Cardiac muscle cell (in vitro differentiated cells and primary cell): ENCODE results near the gene ALG12. TPM values are rescaled to one million over a fixed set of nuclear protein-coding genes. Genes with fewer than 3 reads are reported as not detected.

Experiments
- DNase-seq, 2 donors: peaks; one replicate each; pipeline versions ENCODE4 v3.0.0 to v3.0.0-alpha.2; 2010 to 2017; ENCODE audit warnings: low read depth in 1 of 2, low spot score in 1 of 2
- H3K27ac ChIP-seq: fragments of 200-600 bp; sonication (generic); 2 replicates; pipeline ENCODE4 v1.5.1; 2016
- H3K27me3 ChIP-seq: fragments of 200-600 bp; sonication (generic); 2 replicates; pipeline ENCODE4 v1.6.0; 2016; ENCODE audit warnings: control low read depth
- H3K36me3 ChIP-seq: fragments of 200-600 bp; sonication (generic); 2 replicates; pipeline ENCODE4 v1.5.1; 2016; ENCODE audit warnings: control low read depth
- H3K4me1 ChIP-seq: fragments of 200-600 bp; sonication (generic); 2 replicates; pipeline ENCODE4 v1.8.1; 2017; ENCODE audit warnings: low read depth, mild to moderate bottlenecking, mixed run types
- H3K4me3 ChIP-seq: fragments of 200-600 bp; sonication (generic); 2 replicates; pipeline ENCODE4 v1.5.1; 2016; ENCODE audit warnings: mild to moderate bottlenecking
- H3K9me3 ChIP-seq: fragments of 200-600 bp; sonication (generic); 2 replicates; pipeline ENCODE4 v1.5.1; 2017; ENCODE audit warnings: low read depth, mild to moderate bottlenecking, control low read depth
- CTCF ChIP-seq: IDR thresholded peaks from 2 replicates; pipeline ENCODE4 v1.5.1; 2012; ENCODE audit warnings: low read depth, mild to moderate bottlenecking, low read length
- polyA plus RNA-seq: library from polyadenylated mRNA; unstranded; fragments of >200 nt; fragmentation: Nextera tagmentation; extraction: Ambion mirVana; gene quantifications from 2 replicates; pipeline ENCODE4 v1.2.1, GENCODE V29; 2016
- total RNA-seq: library from RNA; depleted of rRNA; stranded (reverse); fragments of >200 nt; gene quantifications from 2 replicates; pipeline ENCODE4 v1.2.3, GENCODE V29; 2016

The ALG12 gene
- total and polyA plus RNA-seq, 2 experiments from 2014 or later: 10.5 to 38.0 TPM

DNA sequence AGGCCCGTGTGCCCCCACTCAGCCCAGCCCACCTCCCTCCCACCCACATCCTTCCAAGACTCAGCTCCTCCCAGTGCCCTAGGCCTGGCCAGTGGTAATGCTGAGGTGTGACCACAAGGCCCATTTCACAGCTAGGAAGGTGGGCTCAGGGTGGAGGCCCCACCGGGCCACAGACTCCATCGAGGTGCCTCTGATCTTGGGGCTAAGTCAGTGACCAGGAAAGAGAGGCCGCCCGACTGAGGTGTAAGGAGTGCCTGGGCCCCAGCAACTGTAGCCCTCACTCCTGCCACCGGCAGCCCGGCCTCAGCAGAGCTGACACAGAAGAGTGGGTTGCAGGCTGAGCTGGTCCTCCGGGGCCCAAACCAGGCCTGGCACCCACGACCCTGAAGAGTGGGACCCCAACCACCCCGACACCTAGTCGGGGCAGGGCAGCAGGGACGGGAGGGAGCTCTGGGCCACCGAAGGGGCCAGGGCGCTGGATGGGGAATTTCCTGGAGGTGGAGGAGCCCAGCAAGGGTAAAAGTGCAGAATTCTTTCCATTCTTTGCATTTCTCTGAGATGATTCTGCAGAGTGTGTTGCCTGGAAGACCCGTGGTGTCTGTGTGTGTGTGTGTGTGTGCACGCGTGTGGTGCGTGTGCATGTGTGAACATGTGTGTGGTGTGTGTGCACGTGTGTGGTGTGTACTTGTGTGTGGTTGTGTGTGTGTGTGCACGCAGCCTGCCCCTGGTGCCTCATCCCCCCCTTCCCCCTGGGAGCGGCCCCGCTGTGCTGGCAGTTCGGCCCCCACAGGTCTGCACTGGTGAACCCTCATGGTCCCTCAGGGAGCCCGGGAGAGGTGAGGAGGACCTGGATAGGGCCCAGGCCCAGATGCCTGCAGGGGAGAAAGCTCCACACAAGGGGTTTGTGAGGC, 34.0 kb upstream of the ALG12 start:
- no peaks in the 10 kb centered on the region for H3K36me3 ChIP-seq
- DNase-seq: peak in 1 of 2 donors; percentile 85
- no peak for TF ChIP-seq CTCF
- no peak overlapping the region for H3K4me3 ChIP-seq
- H3K27me3 ChIP-seq: no peaks in the 10 kb centered on the region
- peak overlapping the region; percentile 39 for H3K27ac ChIP-seq
- peaks cover 9% of the 10 kb centered on the region for H3K4me1 ChIP-seq
- no peaks in the 10 kb centered on the region for H3K9me3 ChIP-seq

DNA sequence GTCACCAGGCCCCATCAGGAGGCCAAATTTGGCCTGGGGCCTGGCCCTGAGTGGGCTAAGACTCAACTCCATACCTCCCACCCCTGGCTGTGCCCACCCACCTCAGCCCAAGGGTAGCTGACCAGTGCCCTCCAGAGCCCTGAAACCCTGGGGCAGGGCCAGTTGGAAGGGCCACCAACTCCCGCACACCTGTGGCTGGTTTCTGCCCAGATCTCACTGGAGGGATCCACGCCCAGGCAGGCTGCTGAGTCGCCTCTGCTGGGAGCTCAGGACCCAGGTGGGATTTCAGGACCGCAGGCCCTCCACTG, 33.4 kb upstream of the ALG12 start:
- Histone ChIP-seq H3K27me3 (no peaks in the 10 kb centered on the region), H3K4me3 (no peak overlapping the region), H3K9me3 (no peaks in the 10 kb centered on the region), H3K36me3 (no peaks in the 10 kb centered on the region), H3K27ac (peak overlapping the region; percentile 39), H3K4me1 (peaks cover 15% of the 10 kb centered on the region)
- TF ChIP-seq CTCF: no peak
- no peak for DNase-seq

DNA sequence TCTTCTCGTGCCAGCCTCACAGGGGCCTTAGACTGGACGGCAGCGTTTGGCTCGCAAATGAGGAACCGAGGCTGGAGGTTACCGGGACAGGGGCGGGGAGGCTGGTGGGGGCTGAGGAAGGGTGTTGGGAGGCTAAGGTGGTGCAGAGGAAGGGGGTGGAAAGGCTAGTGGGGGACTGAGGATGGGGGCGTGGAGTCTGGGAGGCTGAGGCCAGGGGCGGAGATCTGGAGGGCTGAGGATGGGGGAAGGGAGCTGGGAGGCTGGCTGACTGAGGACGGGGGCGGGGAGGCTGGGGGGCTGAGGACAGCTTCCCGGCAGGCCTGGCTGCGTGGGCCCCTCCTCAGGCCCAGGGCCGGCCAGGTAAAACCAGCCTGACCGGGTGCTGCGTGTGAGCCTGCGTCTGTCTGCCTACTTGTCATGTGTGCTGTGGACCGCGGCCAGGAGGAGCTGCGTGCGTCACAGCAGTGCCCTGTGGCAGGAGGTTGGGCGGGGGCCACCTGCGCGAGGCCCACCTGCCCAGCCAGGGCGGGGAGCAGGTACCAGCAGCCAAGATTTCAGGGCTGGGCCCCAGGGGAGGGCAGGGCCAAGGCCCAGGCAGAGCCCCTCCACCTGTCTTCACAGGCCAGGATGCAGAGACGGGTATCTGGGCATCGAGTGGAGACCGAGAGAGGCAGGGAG, 32.9 kb upstream of the ALG12 start:
- Histone ChIP-seq H3K27me3 (no peaks in the 10 kb centered on the region), H3K27ac (no peak overlapping the region)
- no peak for TF ChIP-seq CTCF

GRCh38 chr22:49950396-49950994, 32.3 kb upstream of the ALG12 start:
- Histone ChIP-seq H3K27me3 (no peaks in the 10 kb centered on the region), H3K4me3 (no peak overlapping the region), H3K36me3 (no peaks in the 10 kb centered on the region), H3K27ac (no peak overlapping the region), H3K9me3 (no peaks in the 10 kb centered on the region), H3K4me1 (peaks cover 15% of the 10 kb centered on the region)
- no peak for TF ChIP-seq CTCF
- no peak for DNase-seq

More for the DNA sequence above, 32.9 kb upstream of the ALG12 start:
- no peaks in the 10 kb centered on the region for H3K9me3 ChIP-seq
- DNase-seq: no peak
- peaks cover 15% of the 10 kb centered on the region for H3K4me1 ChIP-seq
- no peak overlapping the region for H3K4me3 ChIP-seq
- no peaks in the 10 kb centered on the region for H3K36me3 ChIP-seq

- Histone ChIP-seq H3K9me3 (no peaks in the 10 kb centered on the region), H3K27ac (no peak overlapping the region), H3K4me3 (no peak overlapping the region), H3K27me3 (no peaks in the 10 kb centered on the region), H3K36me3 (no peaks in the 10 kb centered on the region), H3K4me1 (peaks cover 15% of the 10 kb centered on the region)
- TF ChIP-seq CTCF: no peak
- DNase-seq: no peak
Observed at GRCh38 chr22:49949914-49950292, 31.7 kb upstream of the ALG12 start.
